Epithelial cell of proximal tubule (primary cell): ENCODE results near the gene LCP1. TPM values are rescaled to one million over a fixed set of nuclear protein-coding genes. Genes with fewer than 3 reads are reported as not detected.
"Not testable (repeated sequence)": the region's sequence is repeated elsewhere in the genome, so short reads cannot be mapped to it uniquely, and the experiment has no call there.

Experiments
- DNase-seq: peaks from one replicate; pipeline ENCODE4 v3.0.0-alpha.2; 2011; ENCODE audit warnings: low read depth
- H3K4me3 ChIP-seq: 2 replicates; pipeline ENCODE4 v1.5.1; 2011; ENCODE audit warnings: low read depth, mild to moderate bottlenecking, low read length
- total RNA-seq: library from RNA; depleted of rRNA; stranded (reverse); fragments of >200 nt; gene quantifications from 2 replicates; pipeline ENCODE4 v1.2.3, GENCODE V29; 2015
- TF ChIP-seq, protein P1 (sequence below): conservative IDR thresholded peaks from 2 replicates; pipeline ENCODE4 v1.5.1; 2012; ENCODE audit warnings: low read depth, mild to moderate bottlenecking, low read length

Gene LCP1
- total RNA-seq, 1 donor from 2014 or later, result 7.0 TPM

- TF ChIP-seq, protein P1, sequence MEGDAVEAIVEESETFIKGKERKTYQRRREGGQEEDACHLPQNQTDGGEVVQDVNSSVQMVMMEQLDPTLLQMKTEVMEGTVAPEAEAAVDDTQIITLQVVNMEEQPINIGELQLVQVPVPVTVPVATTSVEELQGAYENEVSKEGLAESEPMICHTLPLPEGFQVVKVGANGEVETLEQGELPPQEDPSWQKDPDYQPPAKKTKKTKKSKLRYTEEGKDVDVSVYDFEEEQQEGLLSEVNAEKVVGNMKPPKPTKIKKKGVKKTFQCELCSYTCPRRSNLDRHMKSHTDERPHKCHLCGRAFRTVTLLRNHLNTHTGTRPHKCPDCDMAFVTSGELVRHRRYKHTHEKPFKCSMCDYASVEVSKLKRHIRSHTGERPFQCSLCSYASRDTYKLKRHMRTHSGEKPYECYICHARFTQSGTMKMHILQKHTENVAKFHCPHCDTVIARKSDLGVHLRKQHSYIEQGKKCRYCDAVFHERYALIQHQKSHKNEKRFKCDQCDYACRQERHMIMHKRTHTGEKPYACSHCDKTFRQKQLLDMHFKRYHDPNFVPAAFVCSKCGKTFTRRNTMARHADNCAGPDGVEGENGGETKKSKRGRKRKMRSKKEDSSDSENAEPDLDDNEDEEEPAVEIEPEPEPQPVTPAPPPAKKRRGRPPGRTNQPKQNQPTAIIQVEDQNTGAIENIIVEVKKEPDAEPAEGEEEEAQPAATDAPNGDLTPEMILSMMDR, result no peak
- no peak for DNase-seq
- H3K4me3 ChIP-seq, result no peak overlapping the region
Observed at GRCh38 chr13:46168783-46169182, 13.2 kb downstream of the LCP1 start.

- peak; percentile 18 for DNase-seq
- TF ChIP-seq, protein P1, result no peak
- no peak overlapping the region for H3K4me3 ChIP-seq
Observed at GRCh38 chr13:46168341-46168740, 13.6 kb downstream of the LCP1 start.

- TF ChIP-seq, protein P1, result no peak
- DNase-seq, result no peak
- H3K4me3 ChIP-seq, result no peak overlapping the region
Observed at GRCh38 chr13:46166947-46167610, 14.9 kb downstream of the LCP1 start.

DNA sequence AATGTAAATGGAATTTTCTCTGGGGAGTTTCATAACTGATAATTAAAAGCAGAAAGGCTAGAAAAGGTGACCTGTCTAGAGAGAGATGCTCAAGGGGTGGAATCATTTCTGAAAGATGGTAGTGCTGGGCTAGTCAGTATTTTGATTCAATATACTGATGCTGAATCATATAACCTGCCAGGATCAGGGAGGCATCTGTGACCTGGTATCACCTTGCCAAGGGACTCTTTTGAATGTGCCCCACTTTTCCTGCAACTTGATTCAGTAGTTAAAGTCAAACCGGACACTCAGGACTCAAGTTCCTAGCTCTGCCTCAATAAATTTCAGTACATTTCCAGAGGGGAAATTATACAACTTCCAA, 15.8 kb downstream of the LCP1 start:
- no peak overlapping the region for H3K4me3 ChIP-seq
- no peak for DNase-seq
- TF ChIP-seq, protein P1, result no peak

GRCh38 chr13:46165485-46166223, 16.3 kb downstream of the LCP1 start:
- no peak overlapping the region for H3K4me3 ChIP-seq
- DNase-seq, result no peak
- TF ChIP-seq, protein P1, result no peak

DNA sequence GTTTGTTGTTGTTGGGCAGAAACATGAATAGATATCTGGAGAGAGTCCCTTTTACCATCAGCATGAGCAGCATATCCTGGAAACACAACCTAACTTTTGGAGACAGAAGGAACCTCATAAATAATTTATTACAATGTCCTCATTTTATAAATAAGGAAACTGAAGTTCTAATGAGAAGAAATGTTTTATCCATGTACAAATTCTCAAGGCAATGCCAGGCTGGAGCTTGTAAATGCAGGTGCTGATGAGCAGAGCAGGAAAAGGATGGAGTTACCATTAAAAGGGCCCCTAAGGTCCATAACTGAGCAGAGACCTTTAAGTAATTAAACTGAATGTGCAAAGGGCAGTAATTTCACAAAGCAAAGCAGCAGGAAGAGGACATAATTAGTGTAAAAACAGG, 17.3 kb downstream of the LCP1 start:
- TF ChIP-seq, protein P1, result no peak
- no peak for DNase-seq
- H3K4me3 ChIP-seq, result no peak overlapping the region

GRCh38 chr13:46162741-46163140, 19.2 kb downstream of the LCP1 start:
- not testable (repeated sequence) for H3K4me3 ChIP-seq, DNase-seq
